SK-N-MC (cell line): Measurements from ENCODE around the gene PLCD3.

Experiments
- EZH2 ChIP-seq: fragments of 200-600 bp; sonication (generic); IDR thresholded peaks from one replicate; pipeline ENCODE4 v1.6.1; 2017; ENCODE audit warnings: antibody characterized with exemption
- POLR2AphosphoS5 ChIP-seq: IDR thresholded peaks from 2 replicates; pipeline ENCODE4 v1.6.1; 2012; ENCODE audit warnings: mild to moderate bottlenecking, low read depth, low read length, borderline replicate concordance

GRCh38 chr17:45135978-45136791 is 3.9 kb upstream of the PLCD3 start:
- TF ChIP-seq POLR2AphosphoS5 (no peak), EZH2 (no peak)
